IMR-90 (cell line): Measurements from ENCODE around the gene GPR173. TPM values are rescaled to one million over a fixed set of nuclear protein-coding genes. Genes with fewer than 3 reads are reported as not detected.

Experiments used
- ATAC-seq: fragments of 200-7000 bp; cut with Tn5 transposase; 2 replicates; pipeline ENCODE4 v1.9.1; 2020; ENCODE audit warnings: low read depth, mild to moderate bottlenecking, moderate library complexity
- BruUV-seq: library from RNA; stranded (reverse); fragments of 400-500 nt; replicated peaks from 2 replicates; lab custom pipeline; 2021; lab: Mats Ljungman, UMichigan
- CTCF ChIA-PET: fragments of 300-600 bp; formaldehyde crosslinking; extraction: SDS; loops from one replicate; lab custom pipeline; 2021; ENCODE audit warnings: antibody characterized with exemption; lab: Yijun Ruan, JAX
- POLR2A ChIA-PET: fragments of 300-600 bp; sonication (Branson Sonifier 250); formaldehyde crosslinking; loops from one replicate; lab custom pipeline; 2022; ENCODE audit warnings: antibody characterized with exemption; ENCODE audit not compliant: unreplicated experiment; lab: Charles Lee
- DNase-seq: peaks from one replicate; pipeline ENCODE4 v3.0.0; 2013
- H2AFZ ChIP-seq: replicated peaks from 2 replicates; pipeline ENCODE3; 2013; ENCODE audit warnings: low read length, mild to moderate bottlenecking; ENCODE audit not compliant: poor library complexity
- H2AK5ac ChIP-seq: 2 replicates; pipeline ENCODE4 v1.6.1; 2013; ENCODE audit warnings: low read depth, low read length, inconsistent platforms
- H2AK9ac ChIP-seq: replicated peaks from 2 replicates; pipeline ENCODE3; 2013; ENCODE audit warnings: mild to moderate bottlenecking, low read depth, low read length, moderate library complexity; ENCODE audit not compliant: poor library complexity
- H2BK120ac ChIP-seq: 2 replicates; pipeline ENCODE4 v1.6.1; 2013; ENCODE audit warnings: low read depth, low read length, inconsistent platforms
- H2BK15ac ChIP-seq: 3 replicates; pipeline ENCODE4 v1.6.1; 2013; ENCODE audit warnings: low read depth, low read length, inconsistent platforms
- H2BK20ac ChIP-seq: 2 replicates; pipeline ENCODE4 v1.6.1; 2013; ENCODE audit warnings: low read depth, mild to moderate bottlenecking, inconsistent platforms, low read length, moderate library complexity
- H2BK5ac ChIP-seq: 2 replicates; pipeline ENCODE4 v1.6.1; 2013; ENCODE audit warnings: mild to moderate bottlenecking, low read depth, low read length, inconsistent platforms; ENCODE audit not compliant: poor library complexity, severe bottlenecking
- H3K14ac ChIP-seq: replicated peaks from 2 replicates; pipeline ENCODE4 v1.6.1; 2013; ENCODE audit warnings: low read depth, low read length, inconsistent platforms
- H3K18ac ChIP-seq: 2 replicates; pipeline ENCODE4 v1.6.1; 2013; ENCODE audit warnings: low read depth, low read length, control low read depth
- H3K23ac ChIP-seq: 2 replicates; pipeline ENCODE4 v1.6.1; 2013; ENCODE audit warnings: low read depth, low read length, inconsistent platforms
- H3K27ac ChIP-seq: 2 replicates; pipeline ENCODE4 v1.5.1; 2013; ENCODE audit warnings: mild to moderate bottlenecking, control low read depth, low read length; ENCODE audit not compliant: insufficient read depth
- H3K27me3 ChIP-seq: 2 replicates; pipeline ENCODE4 v1.6.1; 2013; ENCODE audit warnings: low read length; ENCODE audit not compliant: control insufficient read depth, insufficient read depth
- H3K36me3 ChIP-seq: 2 replicates; pipeline ENCODE4 v1.6.1; 2013; ENCODE audit warnings: low read length, mixed read lengths; ENCODE audit not compliant: control insufficient read depth, insufficient read depth
- H3K4ac ChIP-seq: 2 replicates; pipeline ENCODE4 v1.6.1; 2013; ENCODE audit warnings: low read depth, low read length, inconsistent platforms
- H3K4me1 ChIP-seq: 2 replicates; pipeline ENCODE4 v1.6.1; 2013; ENCODE audit warnings: low read length, mixed read lengths; ENCODE audit not compliant: control insufficient read depth, insufficient read depth
- H3K4me2 ChIP-seq: 2 replicates; pipeline ENCODE4 v1.6.1; 2013; ENCODE audit warnings: low read depth, mild to moderate bottlenecking, control low read depth, low read length, moderate library complexity
- H3K4me3 ChIP-seq: 2 replicates; pipeline ENCODE4 v1.5.1; 2013; ENCODE audit warnings: low read depth, mild to moderate bottlenecking, control low read depth, low read length, moderate library complexity; ENCODE audit not compliant: insufficient read depth
- H3K56ac ChIP-seq: 2 replicates; pipeline ENCODE4 v1.6.1; 2013; ENCODE audit warnings: low read length, inconsistent platforms; ENCODE audit not compliant: insufficient read depth; ENCODE audit errors: extremely low read depth
- H3K79me1 ChIP-seq, 2 experiments: 2 replicates each; pipeline ENCODE4 v1.6.1; 2013; ENCODE audit warnings: low read length in 2 of 2, inconsistent platforms in 1 of 2, low read depth in 1 of 2
- H3K9ac ChIP-seq: 2 replicates; pipeline ENCODE4 v1.6.1; 2013; ENCODE audit warnings: low read depth, low read length, control low read depth
- H3K9me1 ChIP-seq: 2 replicates; pipeline ENCODE4 v1.6.1; 2013; ENCODE audit warnings: low read length, inconsistent platforms; ENCODE audit not compliant: insufficient read depth
- H3K9me3 ChIP-seq: 2 replicates; pipeline ENCODE4 v1.6.1; 2013; ENCODE audit warnings: low read length; ENCODE audit not compliant: control insufficient read depth, insufficient read depth
- H4K20me1 ChIP-seq: 2 replicates; pipeline ENCODE4 v1.6.1; 2013; ENCODE audit warnings: low read length, inconsistent platforms; ENCODE audit not compliant: insufficient read depth
- H4K5ac ChIP-seq: 2 replicates; pipeline ENCODE4 v1.6.1; 2013; ENCODE audit warnings: mild to moderate bottlenecking, low read depth, low read length, control low read depth
- H4K8ac ChIP-seq, 2 experiments: 2 replicates each; pipeline ENCODE4 v1.6.1; 2013; ENCODE audit warnings: low read depth in 2 of 2, low read length in 2 of 2, control low read depth in 1 of 2, inconsistent platforms in 1 of 2
- H4K91ac ChIP-seq: 2 replicates; pipeline ENCODE4 v1.6.1; 2013; ENCODE audit warnings: low read depth, low read length, inconsistent platforms; ENCODE audit not compliant: insufficient read depth
- BHLHE40 ChIP-seq: fragments of 150-350 bp; IDR thresholded peaks from 2 replicates; pipeline ENCODE4 v1.6.1; 2016; ENCODE audit warnings: mild to moderate bottlenecking, low read depth, low read length
- CEBPB ChIP-seq: IDR thresholded peaks from 2 replicates; pipeline ENCODE4 v1.6.1; 2012; ENCODE audit warnings: low read depth, low read length, improper control_type of control experiment
- CHD1 ChIP-seq: IDR thresholded peaks from 2 replicates; pipeline ENCODE4 v1.6.1; 2012; ENCODE audit warnings: low read depth, low read length, improper control_type of control experiment
- FOS ChIP-seq: fragments of 150-350 bp; IDR thresholded peaks from 2 replicates; pipeline ENCODE4 v1.6.1; 2016; ENCODE audit warnings: low read depth, low read length
- MAFK ChIP-seq: IDR thresholded peaks from 2 replicates; pipeline ENCODE4 v1.6.1; 2012; ENCODE audit warnings: low read depth, low read length, improper control_type of control experiment
- MAZ ChIP-seq: IDR thresholded peaks from 2 replicates; pipeline ENCODE4 v1.6.1; 2012; ENCODE audit warnings: low read depth, mild to moderate bottlenecking, low read length, improper control_type of control experiment, moderate library complexity, borderline replicate concordance
- MXI1 ChIP-seq: IDR thresholded peaks from 2 replicates; pipeline ENCODE4 v1.6.1; 2012; ENCODE audit warnings: low read depth, mild to moderate bottlenecking, low read length, moderate library complexity, borderline replicate concordance
- NFE2L2 ChIP-seq: fragments of 150-350 bp; IDR thresholded peaks from 2 replicates; pipeline ENCODE4 v1.6.1; 2016; ENCODE audit warnings: low read depth, mild to moderate bottlenecking, low read length
- POLR2A ChIP-seq: IDR thresholded peaks from 2 replicates; pipeline ENCODE4 v1.6.1; 2012; ENCODE audit warnings: mild to moderate bottlenecking, low read depth, low read length
- RAD21 ChIP-seq: IDR thresholded peaks from 2 replicates; pipeline ENCODE4 v1.6.1; 2012; ENCODE audit warnings: low read length, improper control_type of control experiment
- RCOR1 ChIP-seq: IDR thresholded peaks from 2 replicates; pipeline ENCODE4 v1.6.1; 2012; ENCODE audit warnings: mild to moderate bottlenecking, low read length, improper control_type of control experiment; ENCODE audit not compliant: insufficient replicate concordance
- RFX5 ChIP-seq: IDR thresholded peaks from 2 replicates; pipeline ENCODE4 v1.8.0; 2012; ENCODE audit warnings: low read depth, mild to moderate bottlenecking, low read length, moderate library complexity
- SMC3 ChIP-seq: fragments of 150-350 bp; IDR thresholded peaks from 2 replicates; pipeline ENCODE4 v1.6.1; 2016; ENCODE audit warnings: low read depth, mild to moderate bottlenecking, antibody characterized with exemption, low read length, moderate library complexity
- USF2 ChIP-seq: fragments of 150-350 bp; IDR thresholded peaks from 2 replicates; pipeline ENCODE4 v1.6.1; 2017; ENCODE audit warnings: mild to moderate bottlenecking, antibody characterized with exemption, low read length, low read depth
- WGBS, 2 experiments: methylation state at CpG; one replicate each; pipeline versions ENCODE4 v1.1.5 to v1.1.7; 2013; ENCODE audit warnings: missing lambda C conversion rate in 2 of 2; ENCODE audit not compliant: insufficient read length in 1 of 2; ENCODE audit errors: extremely low coverage in 2 of 2; 5-methylcytosine and 5-hydroxymethylcytosine counted together
- dilution Hi-C: fragments of 300-500 bp; cut with HindIII; formaldehyde crosslinking; loops from one replicate; pipeline ENCODE4 v1.14.3; 2018; ENCODE audit warnings: low sequenced_read_pairs; ENCODE audit not compliant: unreplicated experiment
- in situ Hi-C: fragments of 300-500 bp; cut with MboI; formaldehyde crosslinking; loops from 3 replicates; pipeline ENCODE4 v1.14.3; 2019; ENCODE audit warnings: low sequenced_read_pairs, inconsistent platforms, mixed read lengths
- intact Hi-C: fragments of 100-400 bp; cut with micrococcal nuclease; formaldehyde crosslinking; loops from 2 replicates; pipeline ENCODE4 v1.10.0; 2022
- polyA plus RNA-seq, 3 experiments: library from polyadenylated mRNA; depleted of rRNA; stranded (reverse); fragments of >200 nt; gene quantifications; 2 replicates each; pipeline ENCODE4 v1.2.3, GENCODE V29; 2012; ENCODE audit warnings: low replicate concordance in 1 of 3
- total RNA-seq: library from RNA; depleted of rRNA; stranded (reverse); fragments of >200 nt; gene quantifications from 2 replicates; pipeline ENCODE4 v1.2.3, GENCODE V29; 2012
- TF ChIP-seq, protein P1 (sequence below): fragments of 150-350 bp; IDR thresholded peaks from 2 replicates; pipeline ENCODE4 v1.6.1; 2016; ENCODE audit warnings: low read depth, mild to moderate bottlenecking, low read length, moderate library complexity, borderline replicate concordance
- TF ChIP-seq, protein P2 (sequence below): conservative IDR thresholded peaks from 2 replicates; pipeline ENCODE4 v1.5.1; 2012; ENCODE audit warnings: mild to moderate bottlenecking, low read depth, low read length, improper control_type of control experiment

GPR173 gene
- total and polyA plus RNA-seq, 2 of the 4 experiments (the other 2 are of a cell fraction): 0.90 to 6.1 TPM

- Histone ChIP-seq H4K5ac (no peak overlapping the region), H3K4me3 (no peak overlapping the region), H3K4me1 (no peaks in the 10 kb centered on the region), H4K91ac (no peak overlapping the region), H3K9ac (no peak overlapping the region), H2BK120ac (no peak overlapping the region), H3K56ac (no peak overlapping the region), H2BK20ac (no peak overlapping the region), H3K27ac (no peak overlapping the region), H3K9me3 (no peaks in the 10 kb centered on the region), H3K23ac (no peak overlapping the region), H3K18ac (no peak overlapping the region), H2AK5ac (no peak overlapping the region), H3K14ac (no peak overlapping the region), H3K4me2 (no peak overlapping the region), H4K8ac (no peak overlapping the region), H2AFZ (no peak overlapping the region), H4K20me1 (peaks cover 34% of the 10 kb centered on the region), H3K27me3 (no peaks in the 10 kb centered on the region), H2BK15ac (no peak overlapping the region), H2AK9ac (no peak overlapping the region), H3K79me1 (peaks cover 8 to 33% of the 10 kb centered on the region in 2 experiments; a peak in 2 of 4 replicates), H3K4ac (no peak overlapping the region), H2BK5ac (no peak overlapping the region), H3K9me1 (peaks cover 5% of the 10 kb centered on the region), H3K36me3 (peaks cover 30% of the 10 kb centered on the region)
- intact Hi-C loops: no loop called here
- in situ Hi-C loops: no loop called here
- dilution Hi-C loops: no loop called here
- ATAC-seq: no peak
- CTCF ChIA-PET: no interaction called here
- WGBS, 2 experiments: no CpG with 5 or more reads among the region's 3 CpGs
- no peak for TF ChIP-seq MAZ
- no peak for TF ChIP-seq RFX5
- TF ChIP-seq MXI1: no peak
- no peak for TF ChIP-seq USF2
- TF ChIP-seq RCOR1: no peak
- TF ChIP-seq, protein P1, sequence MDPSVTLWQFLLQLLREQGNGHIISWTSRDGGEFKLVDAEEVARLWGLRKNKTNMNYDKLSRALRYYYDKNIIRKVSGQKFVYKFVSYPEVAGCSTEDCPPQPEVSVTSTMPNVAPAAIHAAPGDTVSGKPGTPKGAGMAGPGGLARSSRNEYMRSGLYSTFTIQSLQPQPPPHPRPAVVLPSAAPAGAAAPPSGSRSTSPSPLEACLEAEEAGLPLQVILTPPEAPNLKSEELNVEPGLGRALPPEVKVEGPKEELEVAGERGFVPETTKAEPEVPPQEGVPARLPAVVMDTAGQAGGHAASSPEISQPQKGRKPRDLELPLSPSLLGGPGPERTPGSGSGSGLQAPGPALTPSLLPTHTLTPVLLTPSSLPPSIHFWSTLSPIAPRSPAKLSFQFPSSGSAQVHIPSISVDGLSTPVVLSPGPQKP: no peak
- TF ChIP-seq FOS: no peak
- TF ChIP-seq CHD1: no peak
- no peak for TF ChIP-seq SMC3
- TF ChIP-seq BHLHE40: no peak
- no peak for TF ChIP-seq RAD21
- TF ChIP-seq NFE2L2: no peak
- TF ChIP-seq, protein P2, sequence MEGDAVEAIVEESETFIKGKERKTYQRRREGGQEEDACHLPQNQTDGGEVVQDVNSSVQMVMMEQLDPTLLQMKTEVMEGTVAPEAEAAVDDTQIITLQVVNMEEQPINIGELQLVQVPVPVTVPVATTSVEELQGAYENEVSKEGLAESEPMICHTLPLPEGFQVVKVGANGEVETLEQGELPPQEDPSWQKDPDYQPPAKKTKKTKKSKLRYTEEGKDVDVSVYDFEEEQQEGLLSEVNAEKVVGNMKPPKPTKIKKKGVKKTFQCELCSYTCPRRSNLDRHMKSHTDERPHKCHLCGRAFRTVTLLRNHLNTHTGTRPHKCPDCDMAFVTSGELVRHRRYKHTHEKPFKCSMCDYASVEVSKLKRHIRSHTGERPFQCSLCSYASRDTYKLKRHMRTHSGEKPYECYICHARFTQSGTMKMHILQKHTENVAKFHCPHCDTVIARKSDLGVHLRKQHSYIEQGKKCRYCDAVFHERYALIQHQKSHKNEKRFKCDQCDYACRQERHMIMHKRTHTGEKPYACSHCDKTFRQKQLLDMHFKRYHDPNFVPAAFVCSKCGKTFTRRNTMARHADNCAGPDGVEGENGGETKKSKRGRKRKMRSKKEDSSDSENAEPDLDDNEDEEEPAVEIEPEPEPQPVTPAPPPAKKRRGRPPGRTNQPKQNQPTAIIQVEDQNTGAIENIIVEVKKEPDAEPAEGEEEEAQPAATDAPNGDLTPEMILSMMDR: no peak
- TF ChIP-seq MAFK: no peak
- TF ChIP-seq POLR2A: no peak
- no peak for TF ChIP-seq CEBPB
- no TSS peak for BruUV-seq
- DNase-seq: no peak
- POLR2A ChIA-PET: no interaction called here
These were observed 38.8 kb downstream of the GPR173 start for GRCh38 chrX:53087388-53087831.
